MM.1S (cell line): ENCODE data around the gene SLC25A29.
A peak's percentile ranks its signal among the peaks of the same experiment; 100 is the strongest.

Source experiments
- DNase-seq: peaks from one replicate; pipeline ENCODE4 v3.0.0-alpha.2; 2015
- H2AFZ ChIP-seq: fragments of 300-600 bp; sonication (generic); 2 replicates; pipeline ENCODE4 v1.6.0; 2016; ENCODE audit warnings: antibody characterized with exemption, low read length
- H3F3A ChIP-seq: fragments of 300-600 bp; sonication (generic); 2 replicates; pipeline ENCODE4 v1.6.1; 2016; ENCODE audit warnings: mild to moderate bottlenecking, antibody characterized with exemption, low read length, moderate library complexity, mixed read lengths; ENCODE audit not compliant: insufficient read depth
- H3K27ac ChIP-seq: fragments of 300-600 bp; sonication (generic); 2 replicates; pipeline ENCODE4 v1.5.1; 2016; ENCODE audit warnings: mild to moderate bottlenecking, low read length
- H3K27me3 ChIP-seq: fragments of 300-600 bp; sonication (generic); replicated peaks from 2 replicates; pipeline ENCODE4 v1.6.0; 2016; ENCODE audit warnings: low read length; ENCODE audit not compliant: insufficient read depth
- H3K36me3 ChIP-seq: fragments of 300-600 bp; sonication (generic); replicated peaks from 2 replicates; pipeline ENCODE4 v1.6.1; 2016; ENCODE audit warnings: mild to moderate bottlenecking, low read length, mixed read lengths; ENCODE audit not compliant: insufficient read depth
- H3K4me1 ChIP-seq: fragments of 300-600 bp; sonication (generic); 2 replicates; pipeline ENCODE4 v1.6.1; 2016; ENCODE audit warnings: low read length, mixed read lengths
- H3K4me2 ChIP-seq: fragments of 300-600 bp; sonication (generic); 2 replicates; pipeline ENCODE4 v1.6.0; 2016; ENCODE audit warnings: low read depth, low read length
- H3K4me3 ChIP-seq: fragments of 300-600 bp; sonication (generic); 2 replicates; pipeline ENCODE4 v1.5.1; 2016; ENCODE audit warnings: low read length, mixed read lengths
- H3K79me2 ChIP-seq: fragments of 300-600 bp; sonication (generic); 2 replicates; pipeline ENCODE4 v1.6.1; 2016; ENCODE audit warnings: mixed run types, low read length, mixed read lengths
- H3K9ac ChIP-seq: fragments of 300-600 bp; sonication (generic); 2 replicates; pipeline ENCODE4 v1.6.1; 2016; ENCODE audit warnings: low read length, mixed read lengths
- H3K9me2 ChIP-seq: fragments of 300-600 bp; sonication (generic); replicated peaks from 2 replicates; pipeline ENCODE4 v1.6.1; 2016; ENCODE audit warnings: mild to moderate bottlenecking, low read length, mixed read lengths; ENCODE audit not compliant: insufficient read depth
- H3K9me3 ChIP-seq: fragments of 300-600 bp; sonication (generic); replicated peaks from 2 replicates; pipeline ENCODE4 v1.6.1; 2016; ENCODE audit warnings: mild to moderate bottlenecking, low read length, mixed read lengths; ENCODE audit not compliant: insufficient read depth
- H4K20me1 ChIP-seq: fragments of 300-600 bp; sonication (generic); 2 replicates; pipeline ENCODE4 v1.6.1; 2016; ENCODE audit warnings: mild to moderate bottlenecking, low read length, moderate library complexity, mixed read lengths; ENCODE audit not compliant: insufficient read depth
- EZH2 ChIP-seq: fragments of 300-600 bp; sonication (generic); optimal IDR thresholded peaks from 2 replicates; pipeline ENCODE3; 2017; ENCODE audit warnings: low read depth, mild to moderate bottlenecking, antibody characterized with exemption, low read length, mixed read lengths
- EZH2phosphoT487 ChIP-seq: fragments of 300-600 bp; sonication (generic); IDR thresholded peaks from 2 replicates; pipeline ENCODE4 v1.6.1; 2018; ENCODE audit warnings: antibody characterized with exemption, low read length
- TF ChIP-seq, protein P1 (sequence below): fragments of 300-600 bp; sonication (generic); IDR thresholded peaks from 2 replicates; pipeline ENCODE4 v1.5.1; 2016; ENCODE audit warnings: antibody characterized with exemption, low read length, mixed read lengths

SLC25A29 gene

DNA sequence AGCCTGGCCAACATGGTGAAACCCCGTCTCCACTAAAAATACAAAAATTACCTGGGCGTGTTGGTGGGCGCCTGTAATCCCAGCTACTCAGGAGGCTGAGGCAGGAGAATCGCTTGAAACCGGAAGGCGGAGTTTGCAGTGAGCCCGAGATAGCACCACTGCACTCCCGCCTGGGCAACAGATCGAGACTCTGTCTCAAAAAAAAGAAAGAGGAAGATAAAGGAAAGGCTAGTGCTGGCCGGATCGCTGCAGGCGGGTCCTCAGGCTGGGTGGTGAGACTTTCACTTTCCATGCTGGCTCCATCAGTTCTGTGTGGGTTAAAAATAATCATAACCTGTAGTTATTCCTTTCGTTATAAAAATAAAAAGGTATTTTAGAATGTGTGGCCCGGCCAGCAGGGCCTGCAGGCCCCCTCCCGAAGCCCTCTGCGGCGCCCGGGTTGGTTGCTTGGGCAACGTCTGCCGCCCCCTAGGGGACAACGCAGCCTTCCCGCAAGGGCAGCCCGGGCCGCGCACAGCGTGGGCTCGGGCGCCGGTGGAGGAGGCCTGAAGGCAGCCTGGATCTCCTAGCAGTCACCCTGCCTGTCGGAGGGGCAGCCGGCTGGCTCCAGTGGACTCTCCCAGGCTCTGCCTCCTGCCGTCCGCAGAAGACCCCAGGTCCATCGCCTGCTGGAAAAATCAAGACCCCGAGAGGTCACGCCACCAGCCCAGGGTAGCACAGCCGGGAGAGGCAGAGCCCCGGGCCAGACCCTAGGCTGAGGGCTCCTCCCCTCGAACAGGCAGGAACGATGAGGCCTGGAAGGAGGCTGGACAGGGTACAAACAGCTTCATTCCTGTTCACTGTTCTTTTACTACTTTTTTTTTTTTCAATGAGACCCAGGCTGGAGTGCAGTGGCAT is 11.9 kb upstream of the SLC25A29 start:
- no peak overlapping the region for H3K27ac ChIP-seq
- H2AFZ ChIP-seq, result 0 out of 2 replicates have a peak overlapping the region, but pooled peaks have one; percentile 45
- no peaks in the 10 kb centered on the region for H3F3A ChIP-seq
- no peaks in the 10 kb centered on the region for H3K9me3 ChIP-seq
- DNase-seq, result peak; percentile 21
- H4K20me1 ChIP-seq, result no peaks in the 10 kb centered on the region
- no peak overlapping the region for H3K9ac ChIP-seq
- H3K79me2 ChIP-seq, result no peaks in the 10 kb centered on the region
- H3K4me2 ChIP-seq, result peak overlapping the region; percentile 63; the same call in 1 of the 2 replicates
- H3K9me2 ChIP-seq, result no peaks in the 10 kb centered on the region
- TF ChIP-seq, protein P1, sequence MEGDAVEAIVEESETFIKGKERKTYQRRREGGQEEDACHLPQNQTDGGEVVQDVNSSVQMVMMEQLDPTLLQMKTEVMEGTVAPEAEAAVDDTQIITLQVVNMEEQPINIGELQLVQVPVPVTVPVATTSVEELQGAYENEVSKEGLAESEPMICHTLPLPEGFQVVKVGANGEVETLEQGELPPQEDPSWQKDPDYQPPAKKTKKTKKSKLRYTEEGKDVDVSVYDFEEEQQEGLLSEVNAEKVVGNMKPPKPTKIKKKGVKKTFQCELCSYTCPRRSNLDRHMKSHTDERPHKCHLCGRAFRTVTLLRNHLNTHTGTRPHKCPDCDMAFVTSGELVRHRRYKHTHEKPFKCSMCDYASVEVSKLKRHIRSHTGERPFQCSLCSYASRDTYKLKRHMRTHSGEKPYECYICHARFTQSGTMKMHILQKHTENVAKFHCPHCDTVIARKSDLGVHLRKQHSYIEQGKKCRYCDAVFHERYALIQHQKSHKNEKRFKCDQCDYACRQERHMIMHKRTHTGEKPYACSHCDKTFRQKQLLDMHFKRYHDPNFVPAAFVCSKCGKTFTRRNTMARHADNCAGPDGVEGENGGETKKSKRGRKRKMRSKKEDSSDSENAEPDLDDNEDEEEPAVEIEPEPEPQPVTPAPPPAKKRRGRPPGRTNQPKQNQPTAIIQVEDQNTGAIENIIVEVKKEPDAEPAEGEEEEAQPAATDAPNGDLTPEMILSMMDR, result peak; percentile 48
- TF ChIP-seq EZH2phosphoT487, result no peak
- H3K4me1 ChIP-seq, result no peaks in the 10 kb centered on the region
- H3K36me3 ChIP-seq, result no peaks in the 10 kb centered on the region
- H3K4me3 ChIP-seq, result peak overlapping the region; percentile 48
- no peaks in the 10 kb centered on the region for H3K27me3 ChIP-seq

DNA sequence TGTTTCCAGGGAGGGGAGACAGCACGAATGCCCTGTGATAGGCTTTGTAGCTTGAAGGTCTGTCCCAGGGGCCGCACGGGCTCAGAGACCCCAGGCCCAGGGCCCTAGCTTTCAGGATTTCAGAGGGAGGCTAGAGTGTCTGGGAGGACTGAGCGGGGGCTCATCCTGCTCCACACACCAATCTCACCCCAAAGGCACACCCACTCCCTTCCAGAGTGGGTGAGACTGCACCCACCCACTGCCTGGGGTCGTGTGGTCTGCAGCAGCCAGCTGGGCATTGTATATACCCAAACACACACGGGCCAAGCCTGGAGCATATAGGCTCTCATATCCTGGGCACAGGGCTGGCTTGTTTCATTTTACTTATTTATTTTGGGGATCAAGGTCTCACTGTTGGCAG is 11.1 kb upstream of the SLC25A29 start:
- Histone ChIP-seq H3K9me2 (no peaks in the 10 kb centered on the region), H3K27me3 (no peaks in the 10 kb centered on the region), H3K4me1 (no peaks in the 10 kb centered on the region), H3K79me2 (no peaks in the 10 kb centered on the region), H3K9ac (no peak overlapping the region), H3K4me2 (no peak overlapping the region), H3K9me3 (no peaks in the 10 kb centered on the region), H3F3A (no peaks in the 10 kb centered on the region), H4K20me1 (no peaks in the 10 kb centered on the region), H2AFZ (no peak overlapping the region), H3K4me3 (no peak overlapping the region), H3K36me3 (no peaks in the 10 kb centered on the region), H3K27ac (no peak overlapping the region)
- no peak for TF ChIP-seq EZH2
- TF ChIP-seq, protein P1, result no peak
- TF ChIP-seq EZH2phosphoT487, result no peak
- no peak for DNase-seq

DNA sequence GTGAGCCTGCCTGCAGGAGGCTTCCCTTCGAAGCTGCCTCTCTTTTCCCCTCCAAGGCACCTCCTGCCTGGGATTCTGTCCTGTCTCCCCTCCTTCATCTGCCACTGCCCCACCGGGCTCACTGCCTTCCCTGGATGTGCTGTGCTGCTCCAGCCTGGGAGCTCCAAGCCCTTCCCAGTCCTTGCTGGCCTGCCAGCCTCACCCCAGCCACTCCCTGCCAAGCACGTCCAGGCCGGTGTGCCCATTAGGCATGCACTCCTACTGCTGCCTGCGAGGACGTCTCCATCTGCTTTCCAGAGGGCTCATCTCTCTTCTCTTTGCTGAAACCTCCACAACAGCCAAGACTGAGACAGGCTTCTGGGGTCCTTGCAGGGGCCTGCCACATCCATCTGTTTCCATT is 8.5 kb upstream of the SLC25A29 start:
- DNase-seq, result no peak

More for the DNA sequence above, 8.5 kb upstream of the SLC25A29 start:
- Histone ChIP-seq H4K20me1 (no peaks in the 10 kb centered on the region), H3K9me3 (no peaks in the 10 kb centered on the region), H3K27me3 (no peaks in the 10 kb centered on the region), H3K9me2 (no peaks in the 10 kb centered on the region), H3F3A (no peaks in the 10 kb centered on the region), H3K4me2 (no peak overlapping the region), H2AFZ (no peak overlapping the region), H3K27ac (no peak overlapping the region), H3K36me3 (no peaks in the 10 kb centered on the region), H3K9ac (no peak overlapping the region), H3K4me1 (no peaks in the 10 kb centered on the region), H3K4me3 (no peak overlapping the region), H3K79me2 (no peaks in the 10 kb centered on the region)
- no peak for TF ChIP-seq EZH2phosphoT487
- TF ChIP-seq EZH2, result no peak
- TF ChIP-seq, protein P1, result no peak
